ENCODE data around the gene C22orf23.

DNA sequence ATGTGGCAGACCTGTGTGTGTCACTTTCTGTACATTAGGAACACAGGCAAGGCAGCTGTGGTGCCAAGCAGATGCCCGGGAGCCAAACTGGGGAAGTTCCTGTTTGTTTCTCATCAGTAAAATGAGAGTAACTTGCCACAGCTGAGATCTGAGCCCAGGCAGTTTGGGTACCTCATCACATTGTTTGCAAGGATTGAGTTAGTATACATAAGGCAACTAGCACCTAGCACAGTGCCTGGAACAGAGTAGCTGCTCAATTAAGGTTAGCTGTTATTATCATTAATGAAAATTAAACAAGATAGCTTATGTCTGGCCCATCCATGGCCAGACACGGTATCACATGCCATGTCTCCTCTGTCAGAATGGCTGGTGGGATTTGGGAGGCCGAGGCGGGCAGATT lies 23.1 kb upstream of the C22orf23 start:
- TF ChIP-seq POLR2A (IDR thresholded peaks at IDR 0.05), result no peak
- TF ChIP-seq, protein P1, sequence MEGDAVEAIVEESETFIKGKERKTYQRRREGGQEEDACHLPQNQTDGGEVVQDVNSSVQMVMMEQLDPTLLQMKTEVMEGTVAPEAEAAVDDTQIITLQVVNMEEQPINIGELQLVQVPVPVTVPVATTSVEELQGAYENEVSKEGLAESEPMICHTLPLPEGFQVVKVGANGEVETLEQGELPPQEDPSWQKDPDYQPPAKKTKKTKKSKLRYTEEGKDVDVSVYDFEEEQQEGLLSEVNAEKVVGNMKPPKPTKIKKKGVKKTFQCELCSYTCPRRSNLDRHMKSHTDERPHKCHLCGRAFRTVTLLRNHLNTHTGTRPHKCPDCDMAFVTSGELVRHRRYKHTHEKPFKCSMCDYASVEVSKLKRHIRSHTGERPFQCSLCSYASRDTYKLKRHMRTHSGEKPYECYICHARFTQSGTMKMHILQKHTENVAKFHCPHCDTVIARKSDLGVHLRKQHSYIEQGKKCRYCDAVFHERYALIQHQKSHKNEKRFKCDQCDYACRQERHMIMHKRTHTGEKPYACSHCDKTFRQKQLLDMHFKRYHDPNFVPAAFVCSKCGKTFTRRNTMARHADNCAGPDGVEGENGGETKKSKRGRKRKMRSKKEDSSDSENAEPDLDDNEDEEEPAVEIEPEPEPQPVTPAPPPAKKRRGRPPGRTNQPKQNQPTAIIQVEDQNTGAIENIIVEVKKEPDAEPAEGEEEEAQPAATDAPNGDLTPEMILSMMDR (IDR thresholded peaks at IDR 0.05), result no peak

All from heart left ventricle (tissue), 13 donors.